ENCODE results near the gene CAND1.

GRCh38 chr12:67331123-67331522 lies 62.0 kb downstream of the CAND1 start:
- TF ChIP-seq CTCF (IDR thresholded peaks at IDR 0.05) (no peak), EZH2 (IDR thresholded peaks at IDR 0.05) (no peak)
